Medulla oblongata (tissue), 1 donor: ENCODE measurements around the gene KCNF1.

Experiments
- DNase-seq: peaks from one replicate; pipeline ENCODE4 v3.0.0-alpha.2; 2015; ENCODE audit errors: extremely low spot score

Gene KCNF1

GRCh38 chr2:10919410-10919770 lies 7.7 kb downstream of the KCNF1 start:
- DNase-seq = no peak

GRCh38 chr2:10919771-10920621 lies 8.3 kb downstream of the KCNF1 start:
- DNase-seq = no peak

GRCh38 chr2:10920764-10921388 lies 9.1 kb downstream of the KCNF1 start:
- no peak for DNase-seq

- no peak for DNase-seq
Measured at GRCh38 chr2:10921525-10921924, 9.8 kb downstream of the KCNF1 start.

- no peak for DNase-seq
Measured at GRCh38 chr2:10922307-10923007, 10.7 kb downstream of the KCNF1 start.

GRCh38 chr2:10923008-10923375 lies 11.3 kb downstream of the KCNF1 start:
- DNase-seq = no peak

- no peak for DNase-seq
Measured at GRCh38 chr2:10923965-10924364, 12.2 kb downstream of the KCNF1 start.

GRCh38 chr2:10924441-10924840 lies 12.7 kb downstream of the KCNF1 start:
- DNase-seq = no peak

- no peak for DNase-seq
Measured at GRCh38 chr2:10924859-10925258, 13.1 kb downstream of the KCNF1 start.

GRCh38 chr2:10926191-10926820 lies 14.6 kb downstream of the KCNF1 start:
- no peak for DNase-seq

GRCh38 chr2:10930721-10931516 lies 19.2 kb downstream of the KCNF1 start:
- no peak for DNase-seq

- DNase-seq = no peak
Measured at GRCh38 chr2:10931710-10932255, 20.0 kb downstream of the KCNF1 start.

- DNase-seq = no peak
Measured at GRCh38 chr2:10932345-10933151, 20.8 kb downstream of the KCNF1 start.

- no peak for DNase-seq
Measured at GRCh38 chr2:10933700-10934225, 22.0 kb downstream of the KCNF1 start.

- DNase-seq = no peak
Measured at GRCh38 chr2:10934308-10934978, 22.7 kb downstream of the KCNF1 start.

GRCh38 chr2:10934979-10935350 lies 23.2 kb downstream of the KCNF1 start:
- DNase-seq = no peak

- DNase-seq = no peak
Measured at GRCh38 chr2:10935366-10935918, 23.7 kb downstream of the KCNF1 start.

GRCh38 chr2:10935953-10936942 lies 24.5 kb downstream of the KCNF1 start:
- no peak for DNase-seq
